ENCODE measurements around the gene RGS3.

DNA sequence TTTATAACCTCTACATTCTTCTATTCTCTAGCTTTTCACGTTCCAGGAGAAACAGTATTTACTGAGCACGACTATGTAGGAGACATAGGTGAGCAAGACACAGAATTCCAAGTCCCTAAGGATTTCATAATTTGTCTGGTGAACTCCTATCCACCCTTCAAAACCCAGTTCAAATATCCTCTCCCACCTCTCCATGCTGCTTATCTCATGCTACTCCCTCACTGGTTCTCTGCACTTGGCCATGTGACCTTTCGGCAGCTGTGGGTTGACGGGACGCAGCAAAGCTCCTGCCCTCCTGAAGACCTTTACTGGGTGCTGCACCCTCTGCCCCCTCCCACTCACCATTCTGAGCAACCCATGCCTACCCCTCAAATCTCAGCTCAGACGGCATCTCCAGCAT, 173.2 kb downstream of the RGS3 start:
- TF ChIP-seq POLR2A (IDR thresholded peaks at IDR 0.05) (no peak), CTCF (IDR thresholded peaks at IDR 0.05) (no peak), POLR2AphosphoS5 (IDR thresholded peaks at IDR 0.05) (no peak)
